Measurements from ENCODE around the gene CDO1.

Gene CDO1

GRCh38 chr5:115787426-115787825 is 29.0 kb downstream of the CDO1 start:
- no peak for DNase-seq (ENCODE audit: extremely low read depth, low read depth)
- no peak for TF ChIP-seq CTCF (IDR thresholded peaks at IDR 0.05; ENCODE audit: low read depth, low read length)

- no peak for TF ChIP-seq CTCF (IDR thresholded peaks at IDR 0.05; ENCODE audit: low read depth, low read length)
- no peak for DNase-seq (ENCODE audit: extremely low read depth, low read depth)
Measured at GRCh38 chr5:115785381-115786065, 30.9 kb downstream of the CDO1 start.

- DNase-seq (ENCODE audit: extremely low read depth, low read depth), result no peak
- no peak for TF ChIP-seq CTCF (IDR thresholded peaks at IDR 0.05; ENCODE audit: low read depth, low read length)
Measured at GRCh38 chr5:115778417-115778816, 38.0 kb downstream of the CDO1 start.

- TF ChIP-seq CTCF (IDR thresholded peaks at IDR 0.05; ENCODE audit: low read depth, low read length), result no peak
- DNase-seq (ENCODE audit: extremely low read depth, low read depth), result no peak
Measured at GRCh38 chr5:115776989-115777388, 39.5 kb downstream of the CDO1 start.

DNA sequence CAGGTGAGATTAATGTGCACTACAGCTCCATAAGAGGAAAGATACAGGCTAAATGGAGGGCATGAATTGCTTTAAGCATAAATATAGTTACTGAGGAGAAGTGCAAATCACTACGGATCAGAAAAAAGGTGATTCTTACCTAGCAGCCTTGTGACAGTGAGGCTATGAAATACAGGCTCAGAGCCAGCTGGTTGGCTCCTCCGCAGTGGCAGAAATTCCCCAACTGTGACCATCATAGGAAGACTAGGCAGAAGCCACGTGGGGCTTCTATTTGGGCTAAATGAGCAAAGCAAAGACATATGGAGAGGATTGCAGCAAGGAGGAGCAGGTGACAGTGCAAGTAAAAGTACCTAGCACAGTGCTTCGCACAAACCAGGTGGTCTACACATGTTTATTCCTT is 40.5 kb downstream of the CDO1 start:
- no peak for TF ChIP-seq CTCF (IDR thresholded peaks at IDR 0.05; ENCODE audit: low read depth, low read length)
- DNase-seq (ENCODE audit: extremely low read depth, low read depth), result no peak

GRCh38 chr5:115774684-115775083 is 41.8 kb downstream of the CDO1 start:
- no peak for DNase-seq (ENCODE audit: extremely low read depth, low read depth)
- no peak for TF ChIP-seq CTCF (IDR thresholded peaks at IDR 0.05; ENCODE audit: low read depth, low read length)

- TF ChIP-seq CTCF (IDR thresholded peaks at IDR 0.05; ENCODE audit: low read depth, low read length), result no peak
- DNase-seq (ENCODE audit: extremely low read depth, low read depth), result no peak
Measured at GRCh38 chr5:115772731-115773475, 43.6 kb downstream of the CDO1 start.
